Measurements from ENCODE around the gene PXMP2. TPM values are rescaled to one million over a fixed set of nuclear protein-coding genes. Genes with fewer than 3 reads are reported as not detected.

PXMP2 gene
- total RNA-seq, 4 donors from 2014 or later = 8.5 to 87.9 (median 29.4) TPM

DNA sequence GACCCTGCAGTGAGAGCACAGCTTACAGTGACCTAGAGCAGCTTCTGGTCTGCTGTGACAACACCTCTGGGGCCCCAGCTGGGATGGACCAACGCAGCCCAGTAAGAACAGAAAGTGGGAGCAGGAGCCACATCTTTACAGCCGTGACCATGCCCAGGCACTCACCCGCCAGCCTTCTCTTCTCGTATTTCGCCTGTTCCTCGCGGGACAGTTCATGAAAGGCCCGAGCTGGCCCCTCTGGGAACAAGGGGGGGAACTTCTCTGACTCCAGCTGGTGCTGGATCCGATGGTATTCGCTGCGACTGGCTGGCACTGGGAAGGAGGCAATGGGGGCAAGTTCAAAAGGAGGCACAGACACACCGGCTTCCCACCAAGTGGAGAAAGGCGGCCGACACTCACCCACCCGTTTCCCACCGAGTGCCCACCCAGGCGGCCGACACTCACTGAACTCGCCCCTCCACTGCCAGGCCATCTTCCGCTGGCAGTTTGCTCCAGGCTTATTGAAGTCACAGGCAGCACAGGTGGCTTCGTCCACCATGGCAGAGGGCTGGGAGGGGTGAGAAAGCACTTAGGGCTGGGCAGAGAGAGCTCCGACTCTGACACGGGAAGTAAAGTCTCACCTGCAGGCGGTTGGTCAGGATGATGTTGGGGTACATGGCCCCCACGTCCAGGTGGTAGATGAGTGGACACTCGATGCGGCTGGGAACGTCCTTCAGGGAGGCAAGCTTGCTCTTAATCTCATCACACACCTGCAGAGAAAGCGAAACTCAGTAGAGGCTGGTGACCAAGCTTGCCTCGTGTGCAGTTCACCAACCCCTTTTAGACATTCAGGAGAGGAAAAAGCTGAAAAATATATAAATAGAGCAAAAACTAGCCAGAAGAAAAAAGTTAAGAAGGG lies 18.9 kb upstream of the PXMP2 start:
- Histone ChIP-seq H3K9me3 (no peaks in the 10 kb centered on the region), H3K4me1 (no peaks in the 10 kb centered on the region), H3K36me3 (no peaks in the 10 kb centered on the region), H3K27me3 (no peaks in the 10 kb centered on the region), H3K4me3 (no peak overlapping the region), H3K27ac (no peak overlapping the region)
- intact Hi-C loops (cut with DNase I; ENCODE audit: low total_unique reads) = no loop called here
- TF ChIP-seq POLR2A (IDR thresholded peaks at IDR 0.05) (no peak), CTCF (IDR thresholded peaks at IDR 0.05) (no peak)
- DNase-seq = no peak

DNA sequence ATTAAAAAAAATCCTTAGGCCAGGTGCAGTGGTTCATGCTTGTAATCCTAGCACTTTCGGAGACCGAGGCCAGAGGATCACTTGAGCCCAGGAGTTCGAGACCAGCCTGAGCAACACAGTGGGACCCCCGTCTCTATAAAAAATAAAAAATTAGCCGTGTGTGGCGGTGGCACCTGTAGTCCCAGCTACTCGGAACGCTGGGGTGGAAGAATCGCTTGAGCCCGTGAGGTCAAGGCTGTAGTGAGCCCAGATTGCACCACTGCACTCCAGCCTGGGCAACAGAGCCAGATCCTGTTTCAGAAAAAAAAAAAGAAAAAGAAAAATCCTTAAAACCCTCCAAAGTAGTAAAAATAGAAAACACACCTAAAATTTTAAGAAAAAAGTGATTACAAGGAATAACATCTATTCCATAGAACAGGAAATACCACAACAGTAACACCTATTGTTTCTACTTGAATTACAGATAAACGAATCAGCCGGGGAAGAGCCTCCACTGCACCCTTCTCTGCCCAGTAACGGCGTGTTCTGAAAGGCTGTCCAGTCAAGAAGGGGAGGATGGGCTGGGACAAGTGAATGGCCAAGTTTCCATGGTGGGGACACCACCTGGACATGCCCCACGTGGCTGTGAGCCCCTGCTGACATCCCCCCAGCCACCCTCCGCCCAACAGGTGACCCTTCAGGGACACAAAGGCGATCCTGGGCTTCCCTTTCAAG lies 18.1 kb upstream of the PXMP2 start:
- no peak for DNase-seq
- intact Hi-C loops (cut with DNase I; ENCODE audit: low total_unique reads) = no loop called here
- Histone ChIP-seq H3K27me3 (no peaks in the 10 kb centered on the region), H3K4me3 (no peak overlapping the region), H3K4me1 (no peaks in the 10 kb centered on the region), H3K36me3 (no peaks in the 10 kb centered on the region), H3K27ac (no peak overlapping the region), H3K9me3 (no peaks in the 10 kb centered on the region)
- TF ChIP-seq CTCF (IDR thresholded peaks at IDR 0.05) (no peak), POLR2A (IDR thresholded peaks at IDR 0.05) (no peak)

DNA sequence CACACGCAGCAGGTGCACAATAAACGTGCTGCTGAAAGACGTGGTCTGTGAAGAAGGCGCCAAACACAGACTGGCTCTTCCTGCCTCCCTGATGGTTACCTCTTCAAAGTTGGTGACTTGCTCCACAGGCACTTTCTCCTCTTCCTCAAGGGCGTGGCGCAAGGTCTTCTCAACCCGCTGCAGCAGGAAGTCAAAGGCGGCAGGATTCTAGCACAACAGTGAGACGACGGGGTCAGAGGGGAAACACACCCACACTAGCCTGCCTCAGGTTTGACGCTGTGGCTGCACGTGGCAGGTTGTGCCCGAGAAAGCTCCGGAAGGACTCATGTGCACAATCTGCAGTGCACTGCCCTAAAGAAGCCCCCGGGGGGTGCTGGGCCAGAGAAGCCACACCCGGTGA lies 15.3 kb upstream of the PXMP2 start:
- DNase-seq = no peak
- Histone ChIP-seq H3K4me1 (no peaks in the 10 kb centered on the region), H3K27ac (no peak overlapping the region), H3K9me3 (no peaks in the 10 kb centered on the region), H3K4me3 (no peak overlapping the region), H3K27me3 (no peaks in the 10 kb centered on the region), H3K36me3 (no peaks in the 10 kb centered on the region)
- intact Hi-C loops (cut with DNase I; ENCODE audit: low total_unique reads) = no loop called here
- TF ChIP-seq POLR2A (IDR thresholded peaks at IDR 0.05) (no peak), CTCF (IDR thresholded peaks at IDR 0.05) (no peak)

GRCh38 chr12:132672678-132673077 lies 14.7 kb upstream of the PXMP2 start:
- Histone ChIP-seq H3K4me1 (no peaks in the 10 kb centered on the region), H3K36me3 (no peaks in the 10 kb centered on the region), H3K9me3 (no peaks in the 10 kb centered on the region), H3K27me3 (no peaks in the 10 kb centered on the region), H3K27ac (no peak overlapping the region), H3K4me3 (no peak overlapping the region)
- TF ChIP-seq CTCF (IDR thresholded peaks at IDR 0.05) (no peak), POLR2A (IDR thresholded peaks at IDR 0.05) (no peak)
- intact Hi-C loops (cut with DNase I; ENCODE audit: low total_unique reads) = no loop called here
- no peak for DNase-seq

Data from uterus (tissue), 4 donors.